Endothelial cell of umbilical vein (primary cell): ENCODE results near the gene TARBP1. TPM values are rescaled to one million over a fixed set of nuclear protein-coding genes. Genes with fewer than 3 reads are reported as not detected.

Experiments used
- BruUV-seq: library from RNA; stranded (reverse); fragments of 400-500 nt; replicated peaks from 2 replicates; lab custom pipeline; 2021; lab: Mats Ljungman, UMichigan
- CTCF ChIA-PET: fragments of 300-600, 350-600 bp; sonication (Branson Sonifier 250); formaldehyde crosslinking; loops from one replicate; lab custom pipeline; 2021; ENCODE audit warnings: antibody characterized with exemption, inconsistent platforms; lab: Charles Lee
- POLR2A ChIA-PET: fragments of 300-600, 350-600 bp; sonication (Branson Sonifier 250); formaldehyde crosslinking; loops from one replicate; lab custom pipeline; 2021; ENCODE audit warnings: antibody characterized with exemption, inconsistent platforms; lab: Charles Lee
- DNase-seq: peaks from one replicate; pipeline ENCODE4 v3.0.0-alpha.2; 2011; ENCODE audit warnings: low read depth, low spot score
- FAIRE-seq: peaks from 2 replicates; lab custom pipeline; 2011; peaks lifted over from hg19 to GRCh38; lab: Jason Lieb, UNC
- H2AFZ ChIP-seq: 2 replicates; pipeline ENCODE4 v1.6.0; 2012; ENCODE audit warnings: low read depth, low read length, control low read depth, inconsistent platforms
- H3K27ac ChIP-seq: 2 replicates; pipeline ENCODE4 v1.5.1; 2011; ENCODE audit warnings: low read depth, mild to moderate bottlenecking, control low read depth, low read length, moderate library complexity; ENCODE audit not compliant: insufficient read depth
- H3K27me3 ChIP-seq, 2 experiments: 2 replicates each; pipeline versions ENCODE4 v1.6.0 to v1.6.1; 2011; ENCODE audit warnings: low read length in 2 of 2, mixed read lengths in 1 of 2; ENCODE audit not compliant: control insufficient read depth in 2 of 2, insufficient read depth in 2 of 2
- H3K36me3 ChIP-seq, 2 experiments: 2 replicates in 1 of 2; 3 replicates in 1 of 2; pipeline ENCODE4 v1.5.1; 2011; ENCODE audit warnings: low read length in 2 of 2, mild to moderate bottlenecking in 1 of 2, moderate library complexity in 1 of 2; ENCODE audit not compliant: control insufficient read depth in 2 of 2, insufficient read depth in 2 of 2; ENCODE audit errors: extremely low read depth in 1 of 2
- H3K4me1 ChIP-seq: 3 replicates; pipeline ENCODE4 v1.5.1; 2011; ENCODE audit warnings: mild to moderate bottlenecking, low read length; ENCODE audit not compliant: control insufficient read depth, insufficient read depth; ENCODE audit errors: extremely low read depth
- H3K4me2 ChIP-seq: 2 replicates; pipeline ENCODE4 v1.6.1; 2011; ENCODE audit warnings: low read length, control low read depth, mixed read lengths; ENCODE audit not compliant: insufficient read depth
- H3K4me3 ChIP-seq, 3 experiments: fragments of 200-600 bp in 1 of 3; sonication (generic), shearing (Covaris generic) in 1 of 3; replicated peaks in 1 of 3; 2 replicates each; pipeline ENCODE4 v1.5.1; 2011 to 2016; ENCODE audit warnings: control low read depth in 3 of 3, low read length in 3 of 3, mild to moderate bottlenecking in 2 of 3, inconsistent platforms in 1 of 3, low read depth in 1 of 3, moderate library complexity in 1 of 3; ENCODE audit not compliant: insufficient read depth in 1 of 3
- H3K79me2 ChIP-seq: 2 replicates; pipeline ENCODE4 v1.6.0; 2012; ENCODE audit warnings: low read length, inconsistent platforms; ENCODE audit not compliant: control insufficient read depth, insufficient read depth
- H3K9ac ChIP-seq: replicated peaks from 2 replicates; pipeline ENCODE3; 2011; ENCODE audit warnings: low read length, control low read depth; ENCODE audit not compliant: insufficient read depth; ENCODE audit errors: extremely low read depth
- H3K9me1 ChIP-seq: replicated peaks from 3 replicates; pipeline ENCODE4 v1.6.0; 2011; ENCODE audit warnings: mild to moderate bottlenecking, low read length; ENCODE audit not compliant: control insufficient read depth, insufficient read depth; ENCODE audit errors: extremely low read depth
- H3K9me3 ChIP-seq: replicated peaks from 2 replicates; pipeline ENCODE4 v1.5.1; 2012; ENCODE audit warnings: low read length, inconsistent platforms; ENCODE audit not compliant: control insufficient read depth, insufficient read depth
- H4K20me1 ChIP-seq: replicated peaks from 2 replicates; pipeline ENCODE3; 2011; ENCODE audit warnings: mild to moderate bottlenecking, low read length; ENCODE audit not compliant: control insufficient read depth, insufficient read depth; ENCODE audit errors: extremely low read depth
- CTCF ChIP-seq, 2 donors: IDR thresholded peaks; 1 replicate in 1 of 2; 2 replicates in 1 of 2; pipeline ENCODE4 v1.5.1; 2011; ENCODE audit warnings: low read length in 2 of 2, mild to moderate bottlenecking in 2 of 2, moderate library complexity in 2 of 2, control low read depth in 1 of 2, inconsistent platforms in 1 of 2, low read depth in 1 of 2; ENCODE audit not compliant: insufficient read depth in 1 of 2; ENCODE audit errors: extremely low read depth in 1 of 2
- EZH2 ChIP-seq: IDR thresholded peaks from 2 replicates; pipeline ENCODE4 v1.6.1; 2012; ENCODE audit warnings: borderline replicate concordance, low read depth, mild to moderate bottlenecking, moderate library complexity, low read length, inconsistent platforms; ENCODE audit not compliant: severe bottlenecking
- FOS ChIP-seq: IDR thresholded peaks from 2 replicates; pipeline ENCODE4 v1.6.1; 2011; ENCODE audit warnings: mild to moderate bottlenecking, low read length, moderate library complexity, borderline replicate concordance; ENCODE audit not compliant: insufficient read depth
- GATA2 ChIP-seq: IDR thresholded peaks from 2 replicates; pipeline ENCODE4 v1.7.0; 2011; ENCODE audit warnings: low read depth, mild to moderate bottlenecking, moderate library complexity, mixed read lengths, low read length; ENCODE audit not compliant: insufficient read length, insufficient read depth
- JUN ChIP-seq: IDR thresholded peaks from 2 replicates; pipeline ENCODE4 v1.6.1; 2011; ENCODE audit warnings: borderline replicate concordance, low read depth; ENCODE audit not compliant: insufficient read length, insufficient read depth
- MAX ChIP-seq: IDR thresholded peaks from 2 replicates; pipeline ENCODE4 v1.6.1; 2011; ENCODE audit not compliant: insufficient read depth, insufficient read length
- MYC ChIP-seq: IDR thresholded peaks from one replicate; pipeline ENCODE4 v1.6.1; 2011; ENCODE audit warnings: mild to moderate bottlenecking, low read depth, low read length
- POLR2A ChIP-seq: IDR thresholded peaks from 2 replicates; pipeline ENCODE4 v1.6.1; 2012; ENCODE audit warnings: low read depth, mild to moderate bottlenecking, control low read depth, low read length
- POLR2AphosphoS5 ChIP-seq: IDR thresholded peaks from 2 replicates; pipeline ENCODE4 v1.6.1; 2012; ENCODE audit warnings: low read depth, mild to moderate bottlenecking, control low read depth, low read length, moderate library complexity; ENCODE audit not compliant: insufficient read depth
- dilution Hi-C: fragments of 300-500 bp; cut with MboI; formaldehyde crosslinking; loops from one replicate; pipeline ENCODE4 v1.15.0; 2019; ENCODE audit warnings: low sequenced_read_pairs; ENCODE audit not compliant: extremely low pct_ligation_motif_present
- intact Hi-C: fragments of 100-400 bp; cut with micrococcal nuclease; formaldehyde crosslinking; loops from one replicate; pipeline ENCODE4 v1.10.0; 2022
- polyA plus RNA-seq, 4 experiments: library from polyadenylated mRNA; depleted of rRNA in 3 of 4; stranded (reverse) in 3 of 4; unstranded in 1 of 4; fragments of >200 nt; gene quantifications; 2 replicates each; pipeline versions ENCODE4 v1.2.1 to v1.2.3, GENCODE V29; 2011 to 2012; ENCODE audit warnings: missing spikeins in 1 of 4
- total RNA-seq: library from RNA; stranded (reverse); gene quantifications from 2 replicates; pipeline ENCODE4 v1.2.3, GENCODE V29; 2021

Gene TARBP1
- total and polyA plus RNA-seq, 2 donors (not counting 3 experiments of a cell fraction or from before 2014, with no cell fraction given): 17.3 to 23.4 TPM

- FAIRE-seq (no peak), DNase-seq (no peak)
- H3K79me2 ChIP-seq: no peaks in the 10 kb centered on the region
- intact Hi-C loops (no loop called here), dilution Hi-C loops (no loop called here)
- no peak overlapping the region for H2AFZ ChIP-seq
- H4K20me1 ChIP-seq: no peaks in the 10 kb centered on the region
- no peaks in the 10 kb centered on the region for H3K9me3 ChIP-seq
- no peaks in the 10 kb centered on the region for H3K36me3 ChIP-seq
- H3K4me2 ChIP-seq: no peak overlapping the region
- H3K27me3 ChIP-seq: peaks cover 5 to 8% of the 10 kb centered on the region in 2 experiments
- no peak overlapping the region for H3K9ac ChIP-seq
- no peak overlapping the region for H3K4me3 ChIP-seq
- CTCF ChIA-PET: no interaction called here
- POLR2A ChIA-PET: no interaction called here
- H3K27ac ChIP-seq: no peak overlapping the region
- no peaks in the 10 kb centered on the region for H3K9me1 ChIP-seq
- TF ChIP-seq MYC (no peak), GATA2 (no peak), POLR2AphosphoS5 (no peak), POLR2A (no peak), EZH2 (no peak), JUN (no peak), FOS (no peak), CTCF (IDR thresholded peaks at IDR 0.05; ENCODE audit: extremely low read depth in 1 of 2, insufficient read depth in 1 of 2, low read depth in 1 of 2, low read length in 2 of 2) (no peak), MAX (no peak)
- H3K4me1 ChIP-seq: no peaks in the 10 kb centered on the region
- BruUV-seq: no TSS peak
Measured at GRCh38 chr1:234362558-234362957, 116.4 kb downstream of the TARBP1 start.
